ENCODE data around the gene SDK1.

SDK1 gene

GRCh38 chr7:4058158-4058557 lies 757.1 kb downstream of the SDK1 start:
- TF ChIP-seq, protein P1, sequence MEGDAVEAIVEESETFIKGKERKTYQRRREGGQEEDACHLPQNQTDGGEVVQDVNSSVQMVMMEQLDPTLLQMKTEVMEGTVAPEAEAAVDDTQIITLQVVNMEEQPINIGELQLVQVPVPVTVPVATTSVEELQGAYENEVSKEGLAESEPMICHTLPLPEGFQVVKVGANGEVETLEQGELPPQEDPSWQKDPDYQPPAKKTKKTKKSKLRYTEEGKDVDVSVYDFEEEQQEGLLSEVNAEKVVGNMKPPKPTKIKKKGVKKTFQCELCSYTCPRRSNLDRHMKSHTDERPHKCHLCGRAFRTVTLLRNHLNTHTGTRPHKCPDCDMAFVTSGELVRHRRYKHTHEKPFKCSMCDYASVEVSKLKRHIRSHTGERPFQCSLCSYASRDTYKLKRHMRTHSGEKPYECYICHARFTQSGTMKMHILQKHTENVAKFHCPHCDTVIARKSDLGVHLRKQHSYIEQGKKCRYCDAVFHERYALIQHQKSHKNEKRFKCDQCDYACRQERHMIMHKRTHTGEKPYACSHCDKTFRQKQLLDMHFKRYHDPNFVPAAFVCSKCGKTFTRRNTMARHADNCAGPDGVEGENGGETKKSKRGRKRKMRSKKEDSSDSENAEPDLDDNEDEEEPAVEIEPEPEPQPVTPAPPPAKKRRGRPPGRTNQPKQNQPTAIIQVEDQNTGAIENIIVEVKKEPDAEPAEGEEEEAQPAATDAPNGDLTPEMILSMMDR (IDR thresholded peaks at IDR 0.05; ENCODE audit: low read depth, low read length, missing control alignments): no peak
- no peak overlapping the region for H3K4me3 ChIP-seq (ENCODE audit: low read depth, low read length)
- DNase-seq (ENCODE audit: low read depth): no peak

DNA sequence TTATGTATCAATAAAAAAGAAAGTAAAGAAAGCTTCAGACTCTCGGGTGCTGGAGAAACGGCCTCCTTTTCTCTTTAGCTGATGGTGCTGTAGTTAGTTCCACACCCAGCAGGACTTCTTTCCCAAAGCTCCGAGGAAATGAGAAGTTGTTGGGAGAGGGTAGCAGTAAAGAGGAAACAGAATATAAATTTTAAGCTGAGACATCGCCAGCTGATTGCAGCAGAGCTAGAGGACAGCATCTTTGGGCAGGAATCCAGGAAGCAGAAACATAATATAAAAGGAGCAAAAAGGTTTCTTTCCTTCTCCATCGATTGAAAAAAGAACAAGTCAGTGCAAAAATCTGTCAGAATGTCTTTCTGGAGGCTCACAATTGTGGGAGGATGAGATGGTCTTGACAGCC lies 764.1 kb downstream of the SDK1 start:
- H3K4me3 ChIP-seq (ENCODE audit: low read depth, low read length): no peak overlapping the region
- no peak for DNase-seq (ENCODE audit: low read depth)
- TF ChIP-seq, protein P1 (IDR thresholded peaks at IDR 0.05; ENCODE audit: low read depth, low read length, missing control alignments): no peak

GRCh38 chr7:4066206-4066605 lies 765.2 kb downstream of the SDK1 start:
- no peak overlapping the region for H3K4me3 ChIP-seq (ENCODE audit: low read depth, low read length)
- no peak for DNase-seq (ENCODE audit: low read depth)
- TF ChIP-seq, protein P1 (IDR thresholded peaks at IDR 0.05; ENCODE audit: low read depth, low read length, missing control alignments): no peak

- DNase-seq (ENCODE audit: low read depth): no peak
- TF ChIP-seq, protein P1 (IDR thresholded peaks at IDR 0.05; ENCODE audit: low read depth, low read length, missing control alignments): no peak
- no peak overlapping the region for H3K4me3 ChIP-seq (ENCODE audit: low read depth, low read length)
Measured at GRCh38 chr7:4066626-4067475, 765.8 kb downstream of the SDK1 start.

GRCh38 chr7:4067476-4067760 lies 766.4 kb downstream of the SDK1 start:
- H3K4me3 ChIP-seq (ENCODE audit: low read depth, low read length): no peak overlapping the region
- TF ChIP-seq, protein P1 (IDR thresholded peaks at IDR 0.05; ENCODE audit: low read depth, low read length, missing control alignments): no peak
- no peak for DNase-seq (ENCODE audit: low read depth)

GRCh38 chr7:4067874-4068273 lies 766.8 kb downstream of the SDK1 start:
- no peak for DNase-seq (ENCODE audit: low read depth)
- TF ChIP-seq, protein P1 (IDR thresholded peaks at IDR 0.05; ENCODE audit: low read depth, low read length, missing control alignments): no peak
- no peak overlapping the region for H3K4me3 ChIP-seq (ENCODE audit: low read depth, low read length)

DNA sequence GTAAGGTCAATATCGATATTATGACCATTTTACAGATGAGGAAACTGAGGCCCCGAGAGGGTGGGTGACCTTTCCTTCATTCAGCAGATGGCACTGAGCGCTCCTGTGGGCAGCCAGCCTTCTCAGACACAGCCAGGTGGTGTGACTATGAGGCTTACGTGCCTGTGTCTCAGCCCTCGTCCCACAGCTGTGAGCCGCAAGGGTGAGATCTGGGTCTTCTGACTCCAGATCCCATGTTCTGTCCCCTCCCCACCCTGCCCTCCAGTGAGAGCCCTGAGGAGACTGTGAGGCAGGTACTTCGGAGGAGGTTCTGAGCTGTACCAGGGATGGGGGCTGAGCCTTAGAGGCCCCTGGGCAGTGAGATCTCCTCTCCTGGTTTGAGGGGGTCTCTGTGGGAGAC lies 767.2 kb downstream of the SDK1 start:
- no peak for DNase-seq (ENCODE audit: low read depth)
- TF ChIP-seq, protein P1 (IDR thresholded peaks at IDR 0.05; ENCODE audit: low read depth, low read length, missing control alignments): no peak
- H3K4me3 ChIP-seq (ENCODE audit: low read depth, low read length): no peak overlapping the region
